Caco-2 (cell line): ENCODE measurements around the gene PLEKHS1. TPM values are rescaled to one million over a fixed set of nuclear protein-coding genes. Genes with fewer than 3 reads are reported as not detected.

Source experiments
- BruUV-seq: library from RNA; stranded (reverse); fragments of 400-500 nt; replicated peaks from 2 replicates; lab custom pipeline; 2021; lab: Mats Ljungman, UMichigan
- CTCF ChIA-PET: fragments of 300-600 bp; sonication (Branson Sonifier 250); formaldehyde crosslinking; loops from one replicate; lab custom pipeline; 2022; ENCODE audit warnings: antibody characterized with exemption; lab: Charles Lee
- POLR2A ChIA-PET: fragments of 300-600 bp; sonication (Branson Sonifier 250); formaldehyde crosslinking; loops from one replicate; lab custom pipeline; 2022; ENCODE audit warnings: antibody characterized with exemption; lab: Charles Lee
- DNase-seq, 2 experiments: peaks; one replicate each; pipeline versions ENCODE4 v3.0.0 to v3.0.0-alpha.2; 2020 to 2022
- H3K27me3 ChIP-seq: replicated peaks from 2 replicates; pipeline ENCODE4 v1.6.0; 2011; ENCODE audit warnings: low read length; ENCODE audit not compliant: control insufficient read depth, insufficient read depth
- H3K36me3 ChIP-seq: 2 replicates; pipeline ENCODE4 v1.5.1; 2011; ENCODE audit warnings: low read length; ENCODE audit not compliant: control insufficient read depth, insufficient read depth
- H3K4me1 ChIP-seq: fragments of 250-450 bp; sonication (Bioruptor Pico); 2 replicates; pipeline ENCODE4 v1.5.1; 2020; ENCODE audit warnings: mild to moderate bottlenecking
- H3K4me3 ChIP-seq: 2 replicates; pipeline ENCODE4 v1.5.1; 2011; ENCODE audit warnings: low read depth, mild to moderate bottlenecking, control low read depth, low read length
- H3K9me3 ChIP-seq: fragments of 250-450 bp; sonication (Bioruptor Pico); 2 replicates; pipeline ENCODE4 v1.5.1; 2020; ENCODE audit warnings: mild to moderate bottlenecking, moderate library complexity
- H3K27ac Mint-ChIP-seq: one replicate; pipeline ENCODE4 v1.8.0; 2022; ENCODE audit warnings: mixed read lengths; ENCODE audit not compliant: unreplicated experiment
- H3K27me3 Mint-ChIP-seq: one replicate; pipeline ENCODE4 v1.8.0; 2022; ENCODE audit warnings: mixed read lengths; ENCODE audit not compliant: insufficient read depth, unreplicated experiment
- H3K36me3 Mint-ChIP-seq: one replicate; pipeline ENCODE4 v1.8.0; 2022; ENCODE audit warnings: mild to moderate bottlenecking, mixed read lengths; ENCODE audit not compliant: insufficient read depth, unreplicated experiment
- H3K4me1 Mint-ChIP-seq: one replicate; pipeline ENCODE4 v1.8.0; 2022; ENCODE audit warnings: low read depth, mixed read lengths; ENCODE audit not compliant: unreplicated experiment
- H3K4me3 Mint-ChIP-seq: one replicate; pipeline ENCODE4 v1.8.0; 2022; ENCODE audit warnings: mild to moderate bottlenecking, moderate library complexity, mixed read lengths; ENCODE audit not compliant: unreplicated experiment
- H3K9me3 Mint-ChIP-seq: one replicate; pipeline ENCODE4 v1.8.0; 2022; ENCODE audit warnings: mixed read lengths; ENCODE audit not compliant: unreplicated experiment
- CTCF ChIP-seq, 2 experiments: fragments of 200-600 bp in 1 of 2; IDR thresholded peaks; 1 replicate in 1 of 2; 2 replicates in 1 of 2; pipeline versions ENCODE4 v1.5.1 to v1.8.0; 2011 to 2022; ENCODE audit warnings: antibody characterized with exemption in 1 of 2, control low read depth in 1 of 2, inconsistent platforms in 1 of 2, low read depth in 1 of 2, low read length in 1 of 2, mild to moderate bottlenecking in 1 of 2, moderate library complexity in 1 of 2; ENCODE audit not compliant: insufficient read depth in 1 of 2, severe bottlenecking in 1 of 2, unreplicated experiment in 1 of 2
- intact Hi-C: fragments of 100-400 bp; cut with micrococcal nuclease; formaldehyde crosslinking; loops from one replicate; pipeline ENCODE4 v1.10.0; 2022; ENCODE audit not compliant: unreplicated experiment
- total RNA-seq: library from RNA; stranded (reverse); gene quantifications from 2 replicates; pipeline ENCODE4 v1.2.3, GENCODE V29; 2022

Gene PLEKHS1
- total RNA-seq, 1 experiment from 2014 or later = not detected

- intact Hi-C loops = no loop called here
- CTCF ChIA-PET = interaction anchor here (0.9 kb wide), 1 partner anchor 32 kb away, joined by 3 read pairs; no protein-coding TSS in a partner anchor
- no TSS peak for BruUV-seq
- peaks cover 6% of the 10 kb centered on the region for H3K36me3 Mint-ChIP-seq
- no peaks in the 10 kb centered on the region for H3K4me1 Mint-ChIP-seq
- H3K4me3 Mint-ChIP-seq = no peak overlapping the region
- Histone ChIP-seq H3K36me3 (no peaks in the 10 kb centered on the region), H3K4me1 (no peaks in the 10 kb centered on the region), H3K27me3 (no peaks in the 10 kb centered on the region), H3K4me3 (no peak overlapping the region), H3K9me3 (no peaks in the 10 kb centered on the region)
- POLR2A ChIA-PET = no interaction called here
- no peak for DNase-seq
- TF ChIP-seq CTCF (IDR thresholded peaks at IDR 0.05; ENCODE audit: insufficient read depth in 1 of 2, low read depth in 1 of 2, low read length in 1 of 2, severe bottlenecking in 1 of 2, unreplicated experiment in 1 of 2) = no peak
- no peaks in the 10 kb centered on the region for H3K27me3 Mint-ChIP-seq
- H3K9me3 Mint-ChIP-seq = no peaks in the 10 kb centered on the region
- H3K27ac Mint-ChIP-seq = no peak overlapping the region
Measured at GRCh38 chr10:113711142-113711541, 40.3 kb upstream of the PLEKHS1 start.

- Histone ChIP-seq H3K9me3 (no peaks in the 10 kb centered on the region), H3K4me3 (no peak overlapping the region), H3K36me3 (no peaks in the 10 kb centered on the region), H3K27me3 (no peaks in the 10 kb centered on the region), H3K4me1 (no peaks in the 10 kb centered on the region)
- Mint-ChIP-seq H3K27ac (no peak overlapping the region), H3K9me3 (no peaks in the 10 kb centered on the region), H3K4me1 (no peaks in the 10 kb centered on the region), H3K27me3 (no peaks in the 10 kb centered on the region), H3K36me3 (peaks cover 6% of the 10 kb centered on the region), H3K4me3 (no peak overlapping the region)
- intact Hi-C loops = no loop called here
- DNase-seq = no peak
- BruUV-seq = no TSS peak
- ChIA-PET POLR2A (no interaction called here), CTCF (no interaction called here)
- no peak for TF ChIP-seq CTCF (IDR thresholded peaks at IDR 0.05; ENCODE audit: insufficient read depth in 1 of 2, low read depth in 1 of 2, low read length in 1 of 2, severe bottlenecking in 1 of 2, unreplicated experiment in 1 of 2)
Measured at GRCh38 chr10:113712024-113712423, 39.5 kb upstream of the PLEKHS1 start.

- ChIA-PET POLR2A (no interaction called here), CTCF (no interaction called here)
- DNase-seq = no peak
- H3K36me3 ChIP-seq = no peaks in the 10 kb centered on the region
- BruUV-seq = no TSS peak
- Mint-ChIP-seq H3K4me1 (no peaks in the 10 kb centered on the region), H3K27me3 (no peaks in the 10 kb centered on the region), H3K4me3 (no peak overlapping the region), H3K36me3 (peaks cover 6% of the 10 kb centered on the region), H3K9me3 (no peaks in the 10 kb centered on the region), H3K27ac (no peak overlapping the region)
- intact Hi-C loops = no loop called here
- TF ChIP-seq CTCF (IDR thresholded peaks at IDR 0.05; ENCODE audit: insufficient read depth in 1 of 2, low read depth in 1 of 2, low read length in 1 of 2, severe bottlenecking in 1 of 2, unreplicated experiment in 1 of 2) = no peak
- H3K27me3 ChIP-seq = no peaks in the 10 kb centered on the region
- H3K4me3 ChIP-seq = no peak overlapping the region
- H3K4me1 ChIP-seq = no peaks in the 10 kb centered on the region
- H3K9me3 ChIP-seq = no peaks in the 10 kb centered on the region
Measured at GRCh38 chr10:113712755-113713639, 38.5 kb upstream of the PLEKHS1 start.
